ENCODE results near the gene GOLGA6A.

GOLGA6A gene

DNA sequence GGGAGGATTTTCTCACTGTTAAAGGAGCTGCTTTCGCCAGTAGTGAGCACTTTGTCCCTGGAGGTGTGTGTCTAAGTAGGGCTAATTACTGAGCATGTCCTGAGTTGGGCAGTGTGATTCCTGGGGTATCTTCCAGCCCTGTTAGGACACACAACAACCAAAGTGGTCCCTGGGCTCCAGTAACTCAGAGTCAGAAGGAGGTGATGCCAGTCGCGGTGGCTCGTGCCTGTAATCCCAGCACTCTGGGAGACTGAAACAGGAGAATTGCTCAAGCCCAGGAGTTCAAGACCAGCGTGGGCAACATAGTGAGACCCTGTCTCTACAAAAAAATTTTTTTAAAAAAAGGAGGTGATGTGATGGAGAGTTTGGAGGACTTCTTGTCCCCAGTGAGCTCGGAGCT lies 50.3 kb downstream of the GOLGA6A start:
- Histone ChIP-seq H3K27ac (ENCODE audit: low read depth, low read length) (no peak overlapping the region), H3K36me3 (ENCODE audit: insufficient read depth, low read length) (peaks cover 22% of the 10 kb centered on the region), H3K4me1 (ENCODE audit: insufficient read depth, low read length) (no peaks in the 10 kb centered on the region; the same call in 1 of the 2 replicates), H3K27me3 (ENCODE audit: insufficient read depth, low read length) (no peaks in the 10 kb centered on the region), H3K9ac (ENCODE audit: low read depth, low read length) (no peak overlapping the region), H3K9me3 (ENCODE audit: insufficient read depth, low read depth, low read length) (no peaks in the 10 kb centered on the region), H3K4me3 (ENCODE audit: low read length) (no peak overlapping the region)
- 95% methylated on average over 6 of the region's 6 CpGs for WGBS

DNA sequence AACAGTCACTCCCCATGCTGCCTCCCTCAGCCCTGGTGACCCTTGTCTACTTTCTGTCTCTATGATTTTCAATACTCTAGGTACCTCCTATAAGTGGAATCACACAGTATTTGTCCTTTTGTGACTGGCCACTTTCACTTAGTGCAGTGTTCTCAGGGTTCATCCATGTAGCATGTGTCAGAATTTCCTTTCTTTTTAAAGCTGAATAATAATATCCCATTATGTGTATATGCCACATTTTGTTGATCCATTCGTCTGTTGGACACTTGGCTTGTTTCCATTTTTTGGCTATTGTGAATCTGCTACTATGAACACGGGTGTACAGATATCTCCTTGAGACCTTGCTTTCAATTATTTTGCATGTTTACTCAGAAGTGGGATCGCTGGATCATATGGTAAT lies 53.7 kb downstream of the GOLGA6A start:
- Histone ChIP-seq H3K4me3 (ENCODE audit: low read length) (no peak overlapping the region), H3K27ac (ENCODE audit: low read depth, low read length) (no peak overlapping the region), H3K9ac (ENCODE audit: low read depth, low read length) (no peak overlapping the region), H3K4me1 (ENCODE audit: insufficient read depth, low read length) (no peaks in the 10 kb centered on the region), H3K27me3 (ENCODE audit: insufficient read depth, low read length) (no peaks in the 10 kb centered on the region), H3K9me3 (ENCODE audit: insufficient read depth, low read depth, low read length) (no peaks in the 10 kb centered on the region), H3K36me3 (ENCODE audit: insufficient read depth, low read length) (peaks cover 28% of the 10 kb centered on the region)
- 93% methylated on average over 3 of the region's 3 CpGs for WGBS

DNA sequence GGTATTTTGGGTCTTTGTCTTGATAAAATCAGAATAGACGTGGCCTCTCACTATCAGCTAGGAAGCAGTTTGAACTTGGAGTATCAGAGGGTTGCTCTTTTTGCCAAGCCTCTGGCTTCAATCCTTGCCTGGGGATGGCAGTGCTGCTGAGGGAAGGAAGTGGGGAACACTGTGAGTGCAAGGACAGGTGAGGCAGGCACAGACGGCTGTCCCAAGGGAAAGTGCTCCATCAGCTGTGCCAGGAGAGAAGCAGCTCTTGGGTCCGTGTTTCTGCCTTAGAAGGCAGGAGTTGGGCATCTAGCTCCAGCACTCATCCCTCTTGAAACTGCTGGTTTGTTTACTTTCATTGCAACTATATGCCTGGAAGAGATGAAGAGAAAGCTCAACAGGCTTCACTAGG lies 54.7 kb downstream of the GOLGA6A start:
- Histone ChIP-seq H3K4me3 (ENCODE audit: low read length) (no peak overlapping the region), H3K36me3 (ENCODE audit: insufficient read depth, low read length) (peaks cover 34% of the 10 kb centered on the region), H3K27me3 (ENCODE audit: insufficient read depth, low read length) (no peaks in the 10 kb centered on the region), H3K9ac (ENCODE audit: low read depth, low read length) (no peak overlapping the region), H3K9me3 (ENCODE audit: insufficient read depth, low read depth, low read length) (no peaks in the 10 kb centered on the region), H3K27ac (ENCODE audit: low read depth, low read length) (no peak overlapping the region), H3K4me1 (ENCODE audit: insufficient read depth, low read length) (no peaks in the 10 kb centered on the region)
- 94% methylated on average over 3 of the region's 3 CpGs for WGBS

- H3K27me3 ChIP-seq (ENCODE audit: insufficient read depth, low read length) = no peaks in the 10 kb centered on the region
- 97% methylated on average over 5 of the region's 5 CpGs for WGBS
- no peak overlapping the region for H3K4me3 ChIP-seq (ENCODE audit: low read length)
- peaks cover 36% of the 10 kb centered on the region for H3K36me3 ChIP-seq (ENCODE audit: insufficient read depth, low read length)
- H3K27ac ChIP-seq (ENCODE audit: low read depth, low read length) = no peak overlapping the region
- H3K9me3 ChIP-seq (ENCODE audit: insufficient read depth, low read depth, low read length) = no peaks in the 10 kb centered on the region
- H3K4me1 ChIP-seq (ENCODE audit: insufficient read depth, low read length) = no peaks in the 10 kb centered on the region
- H3K9ac ChIP-seq (ENCODE audit: low read depth, low read length) = no peak overlapping the region
These were observed 56.9 kb downstream of the GOLGA6A start for GRCh38 chr15:74025436-74025835.

GRCh38 chr15:74024687-74025086 lies 57.7 kb downstream of the GOLGA6A start:
- 87% methylated on average over 2 of the region's 2 CpGs for WGBS
- Histone ChIP-seq H3K27me3 (ENCODE audit: insufficient read depth, low read length) (no peaks in the 10 kb centered on the region), H3K27ac (ENCODE audit: low read depth, low read length) (no peak overlapping the region), H3K9ac (ENCODE audit: low read depth, low read length) (no peak overlapping the region), H3K9me3 (ENCODE audit: insufficient read depth, low read depth, low read length) (no peaks in the 10 kb centered on the region), H3K36me3 (ENCODE audit: insufficient read depth, low read length) (peaks cover 36% of the 10 kb centered on the region), H3K4me3 (ENCODE audit: low read length) (no peak overlapping the region), H3K4me1 (ENCODE audit: insufficient read depth, low read length) (no peaks in the 10 kb centered on the region)

DNA sequence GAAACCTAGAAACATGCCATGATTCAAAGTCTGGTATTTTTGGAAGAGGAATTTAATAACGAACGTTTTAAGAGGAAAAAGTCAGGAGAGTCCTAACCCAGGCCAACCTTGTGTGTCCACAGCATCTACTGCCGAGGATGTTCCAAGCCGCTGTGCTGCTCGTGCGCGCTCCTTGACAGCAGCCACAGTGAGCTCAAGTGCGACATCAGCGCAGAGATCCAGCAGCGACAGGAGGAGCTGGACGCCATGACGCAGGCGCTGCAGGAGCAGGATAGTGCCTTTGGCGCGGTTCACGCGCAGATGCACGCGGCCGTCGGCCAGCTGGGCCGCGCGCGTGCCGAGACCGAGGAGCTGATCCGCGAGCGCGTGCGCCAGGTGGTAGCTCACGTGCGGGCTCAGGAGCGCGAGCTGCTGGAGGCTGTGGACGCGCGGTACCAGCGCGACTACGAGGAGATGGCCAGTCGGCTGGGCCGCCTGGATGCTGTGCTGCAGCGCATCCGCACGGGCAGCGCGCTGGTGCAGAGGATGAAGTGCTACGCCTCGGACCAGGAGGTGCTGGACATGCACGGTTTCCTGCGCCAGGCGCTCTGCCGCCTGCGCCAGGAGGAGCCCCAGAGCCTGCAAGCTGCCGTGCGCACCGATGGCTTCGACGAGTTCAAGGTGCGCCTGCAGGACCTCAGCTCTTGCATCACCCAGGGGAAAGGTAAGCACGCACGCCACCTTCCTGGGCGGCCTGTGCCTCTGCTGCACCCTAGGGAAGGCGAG lies 59.5 kb downstream of the GOLGA6A start:
- H3K4me3 ChIP-seq (ENCODE audit: low read length) = no peak overlapping the region
- no peaks in the 10 kb centered on the region for H3K9me3 ChIP-seq (ENCODE audit: insufficient read depth, low read depth, low read length)
- H3K4me1 ChIP-seq (ENCODE audit: insufficient read depth, low read length) = no peaks in the 10 kb centered on the region
- 97% methylated on average over 66 of the region's 66 CpGs for WGBS
- peaks cover 36% of the 10 kb centered on the region for H3K36me3 ChIP-seq (ENCODE audit: insufficient read depth, low read length)
- no peak overlapping the region for H3K9ac ChIP-seq (ENCODE audit: low read depth, low read length)
- no peak overlapping the region for H3K27ac ChIP-seq (ENCODE audit: low read depth, low read length)
- H3K27me3 ChIP-seq (ENCODE audit: insufficient read depth, low read length) = no peaks in the 10 kb centered on the region
